HUDEP-2 (cell line): Measurements from ENCODE around the gene MYH13.
A peak's percentile ranks its signal among the peaks of the same experiment; 100 is the strongest.
"Not testable (repeated sequence)": the region's sequence is repeated elsewhere in the genome, so short reads cannot be mapped to it uniquely, and the experiment has no call there.

ENCODE experiments used
- DNase-seq, 76 experiments: peaks; one replicate each; lab custom pipeline; 2025; ENCODE audit not compliant: unreplicated experiment in 76 of 76; lab: John Stamatoyannopoulos, UW

Gene MYH13

DNA sequence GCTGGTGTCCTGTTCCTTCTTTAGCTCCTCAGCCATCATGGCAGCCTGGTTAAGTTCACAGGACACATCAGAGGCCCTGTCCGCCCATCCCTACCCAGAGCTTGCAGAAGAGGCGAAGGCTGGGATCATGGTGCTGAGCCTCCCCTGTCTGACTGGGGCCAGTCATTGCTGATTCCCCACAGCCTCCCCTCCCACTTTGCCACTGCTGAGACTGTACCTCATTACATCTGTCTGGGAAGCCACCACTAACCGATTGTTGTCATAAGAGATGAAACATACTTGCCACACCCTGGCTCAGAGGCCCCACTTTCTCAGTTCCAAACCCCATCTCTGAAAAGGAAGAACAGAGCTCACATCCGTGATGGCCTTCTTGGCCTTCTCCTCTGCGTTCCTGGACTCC lies 66.2 kb downstream of the MYH13 start:
- DNase-seq = no peak

DNA sequence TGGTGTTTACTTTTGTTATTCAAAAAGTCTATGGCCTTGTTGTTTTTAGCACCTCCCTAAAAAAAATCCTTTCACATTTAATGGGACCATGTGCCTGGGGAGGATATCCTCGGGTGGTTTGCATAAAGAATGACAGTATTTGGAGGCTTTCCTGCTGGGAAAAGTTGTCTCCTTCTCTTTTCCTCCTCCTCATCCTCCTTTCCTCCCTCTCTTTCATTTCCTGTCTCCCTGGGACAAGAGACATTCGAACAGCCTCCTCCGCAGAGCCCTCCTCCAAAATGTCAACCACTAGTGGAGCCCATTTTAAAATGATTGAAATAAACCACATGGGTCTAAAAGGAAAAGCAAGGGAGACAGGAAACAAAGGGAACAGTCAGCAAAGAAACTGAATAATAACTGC lies 67.4 kb downstream of the MYH13 start:
- no peak for DNase-seq

GRCh38 chr17:10304758-10305300 lies 68.0 kb downstream of the MYH13 start:
- no peak for DNase-seq

DNA sequence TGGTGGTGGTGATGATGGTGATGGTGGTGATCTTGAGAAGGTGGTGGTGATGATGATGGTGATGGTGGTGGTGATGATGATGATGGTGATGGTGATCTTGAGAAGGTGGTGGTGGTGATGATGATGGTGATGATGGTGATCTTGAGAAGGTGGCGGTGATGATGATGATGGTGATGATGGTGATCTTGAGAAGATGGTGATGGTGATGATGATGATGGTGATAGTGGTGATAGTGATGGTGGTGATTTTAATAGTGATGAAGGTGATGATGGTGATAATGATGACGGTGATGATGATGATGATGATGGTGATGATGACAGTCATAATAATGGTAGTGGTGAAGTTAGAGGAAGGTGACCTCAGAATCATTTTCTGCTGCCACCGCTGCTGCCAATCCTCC lies 75.1 kb downstream of the MYH13 start:
- DNase-seq = no peak

DNA sequence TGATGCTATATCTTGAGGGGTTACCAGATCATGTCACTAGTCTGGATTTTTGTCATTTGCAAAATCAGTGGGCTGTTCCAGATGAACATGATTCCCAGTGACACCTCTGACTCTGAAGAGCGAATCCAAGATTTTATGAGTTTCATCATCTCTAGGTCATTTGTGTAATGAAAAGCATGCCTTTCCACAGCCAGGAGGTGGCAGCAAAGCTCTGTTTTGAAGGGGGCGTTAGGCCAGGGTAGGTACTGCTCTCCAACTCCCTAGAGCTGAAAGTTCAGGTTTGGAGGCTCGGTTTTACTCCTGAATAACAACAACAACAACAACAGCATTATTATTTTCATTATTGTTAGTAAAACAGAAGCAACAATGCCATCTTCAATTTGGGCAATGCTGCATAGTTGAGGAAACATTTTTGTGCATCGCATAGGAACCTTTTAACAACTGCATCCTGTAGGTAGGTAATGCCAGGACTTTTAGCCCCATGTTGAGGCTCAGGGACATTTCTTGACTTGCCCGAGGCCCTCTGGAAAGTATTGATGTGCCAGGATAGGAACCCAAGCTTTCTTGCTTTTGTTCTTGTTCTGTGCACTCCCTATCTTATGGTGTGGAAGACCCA lies 77.0 kb downstream of the MYH13 start:
- peak in 52 of 76 experiments; percentile 3 to 58 (median 25) for DNase-seq

DNA sequence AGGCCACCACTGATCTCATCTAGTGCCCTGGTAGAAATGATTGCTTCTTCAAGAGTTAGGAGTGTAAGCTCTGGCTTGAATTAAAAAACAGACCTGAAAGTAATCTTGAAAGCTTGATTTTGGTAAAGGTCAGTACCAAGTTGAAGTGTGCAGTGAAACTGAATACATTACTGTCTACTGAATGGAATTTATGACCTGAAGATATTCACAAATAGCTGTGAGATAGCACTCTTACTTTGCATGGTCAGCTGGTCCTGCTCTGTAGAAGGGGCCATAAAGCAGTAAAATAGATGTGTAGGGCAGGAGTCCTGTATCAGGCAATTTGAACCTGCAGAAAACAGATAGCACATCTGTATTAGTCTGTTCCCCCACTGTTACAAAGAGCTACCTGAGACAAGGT lies 78.6 kb downstream of the MYH13 start:
- no peak for DNase-seq

DNA sequence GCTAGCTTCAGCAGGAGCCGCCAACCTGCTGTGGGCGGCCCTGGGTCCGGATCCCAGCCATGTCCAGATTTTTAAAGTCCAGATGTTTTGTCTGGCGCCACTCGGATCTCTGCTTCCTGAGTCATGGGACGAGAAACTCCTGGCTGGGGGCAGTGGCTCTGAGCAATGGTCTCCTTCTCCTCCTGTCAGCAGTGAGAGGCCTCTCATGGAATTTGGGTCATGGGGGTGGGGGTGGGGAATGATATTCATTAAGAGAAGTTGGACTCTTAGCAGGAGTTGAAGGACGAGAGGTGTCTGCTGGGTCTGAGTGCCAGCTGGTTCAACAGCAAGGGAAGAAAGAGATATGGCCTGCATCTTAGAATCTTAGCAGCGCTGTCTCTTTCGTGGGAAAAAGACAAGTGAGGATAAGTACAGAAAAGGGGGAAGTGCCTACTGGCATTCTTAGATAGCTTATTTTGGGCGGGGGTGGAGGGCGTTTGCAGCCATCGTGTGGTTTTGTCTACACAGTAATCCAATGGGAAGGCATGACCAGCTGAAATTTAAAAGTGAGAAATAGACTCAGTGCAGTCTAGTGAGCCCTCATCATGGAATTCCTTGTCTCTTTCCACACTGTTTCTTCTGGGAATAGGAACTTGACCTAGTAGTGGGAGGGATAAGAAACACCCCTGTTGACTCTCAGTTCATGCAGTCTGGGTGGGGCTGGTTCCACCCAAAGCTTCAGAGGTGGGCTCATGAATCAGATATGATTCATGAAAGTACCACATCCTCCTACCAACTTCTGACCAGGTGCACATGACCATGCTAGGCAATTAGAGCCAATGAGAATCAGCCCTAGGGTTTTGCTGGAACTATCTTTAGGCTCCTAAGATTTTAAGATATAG lies 80.5 kb downstream of the MYH13 start:
- peak in 7 of 76 experiments; percentile 0 to 25 (median 12) for DNase-seq

GRCh38 chr17:10291576-10291975 lies 81.2 kb downstream of the MYH13 start:
- not testable (repeated sequence) for DNase-seq

DNA sequence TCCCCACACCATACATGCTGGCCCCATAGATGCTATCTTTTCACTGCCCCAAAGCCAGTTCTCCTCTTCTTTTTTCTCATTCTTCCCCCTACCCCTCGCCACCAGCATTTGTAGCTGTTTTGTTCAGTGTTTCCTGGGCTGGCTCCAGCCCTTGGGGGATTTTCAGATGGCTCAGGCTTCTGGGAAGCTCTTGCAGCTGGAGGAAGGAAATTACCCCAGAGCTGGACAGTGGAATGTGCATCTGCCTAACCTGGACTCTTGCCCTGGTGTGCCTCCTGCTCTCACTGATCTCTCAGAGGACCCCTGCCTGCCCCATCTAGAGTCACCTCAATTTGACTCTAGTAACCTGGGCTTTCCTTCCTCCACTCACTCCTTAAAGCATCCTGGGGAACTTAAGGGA lies 82.8 kb downstream of the MYH13 start:
- DNase-seq = no peak

DNA sequence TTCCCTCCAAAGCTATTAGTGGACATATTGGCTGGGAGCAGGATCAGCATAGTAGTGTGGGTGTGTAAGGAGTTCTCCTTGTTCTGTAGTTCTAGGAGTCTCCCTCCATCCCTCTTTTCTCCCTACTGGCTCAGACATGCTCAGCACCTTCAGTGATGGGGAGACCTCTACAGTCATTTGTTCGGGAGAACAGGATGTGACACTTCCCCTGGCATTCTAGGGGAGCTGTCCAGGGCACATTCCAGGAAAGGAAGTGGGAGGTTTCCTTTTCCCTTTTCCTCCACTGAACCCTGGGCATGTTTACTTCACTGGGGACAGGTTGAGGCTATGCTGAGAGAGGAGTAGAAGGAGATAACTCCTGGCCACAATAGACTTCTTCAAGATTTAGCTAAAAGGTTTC lies 86.5 kb downstream of the MYH13 start:
- DNase-seq = no peak

- no peak for DNase-seq
Observed at GRCh38 chr17:10285896-10286295, 86.9 kb downstream of the MYH13 start.

DNA sequence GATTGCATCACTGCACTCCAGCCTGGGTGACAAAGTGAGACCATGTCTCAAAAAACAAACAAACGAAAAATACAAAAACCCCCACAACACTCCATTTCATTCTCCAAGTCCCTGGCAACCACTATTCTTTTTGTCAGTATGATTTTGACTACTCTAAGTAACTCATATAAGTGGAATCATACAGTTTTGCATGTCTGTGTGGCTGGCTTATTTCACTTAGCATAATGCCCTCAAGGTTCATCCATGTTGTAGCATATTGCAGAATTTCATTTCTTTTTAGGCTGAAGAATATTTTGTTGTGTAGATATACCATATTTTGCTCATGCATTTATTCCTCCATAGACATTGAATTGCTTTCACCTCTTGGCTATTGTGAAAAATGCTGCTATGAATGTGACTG lies 92.7 kb downstream of the MYH13 start:
- DNase-seq = no peak

- no peak for DNase-seq
Observed at GRCh38 chr17:10278218-10278617, 94.6 kb downstream of the MYH13 start.

DNA sequence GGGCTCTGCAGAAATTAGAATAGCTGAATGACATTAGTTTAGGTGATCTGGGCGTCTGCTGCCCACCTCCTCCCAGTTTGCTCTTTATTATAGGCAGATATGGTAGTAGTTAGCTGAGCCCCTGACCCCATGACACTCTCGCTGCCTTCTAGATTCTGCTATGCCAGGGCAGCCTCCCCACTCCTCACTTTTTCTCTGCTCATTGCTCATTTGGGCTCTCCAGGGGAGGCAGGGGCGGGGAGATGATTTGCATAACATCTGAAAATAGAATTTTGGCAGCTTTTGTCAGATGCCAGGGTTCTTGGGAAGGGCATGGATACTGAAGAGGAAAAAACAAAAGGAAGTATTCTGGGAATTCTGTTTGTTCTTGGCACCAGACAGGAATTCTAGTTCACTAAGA lies 96.4 kb downstream of the MYH13 start:
- no peak for DNase-seq

- DNase-seq = no peak
Observed at GRCh38 chr17:10275418-10275817, 97.4 kb downstream of the MYH13 start.

DNA sequence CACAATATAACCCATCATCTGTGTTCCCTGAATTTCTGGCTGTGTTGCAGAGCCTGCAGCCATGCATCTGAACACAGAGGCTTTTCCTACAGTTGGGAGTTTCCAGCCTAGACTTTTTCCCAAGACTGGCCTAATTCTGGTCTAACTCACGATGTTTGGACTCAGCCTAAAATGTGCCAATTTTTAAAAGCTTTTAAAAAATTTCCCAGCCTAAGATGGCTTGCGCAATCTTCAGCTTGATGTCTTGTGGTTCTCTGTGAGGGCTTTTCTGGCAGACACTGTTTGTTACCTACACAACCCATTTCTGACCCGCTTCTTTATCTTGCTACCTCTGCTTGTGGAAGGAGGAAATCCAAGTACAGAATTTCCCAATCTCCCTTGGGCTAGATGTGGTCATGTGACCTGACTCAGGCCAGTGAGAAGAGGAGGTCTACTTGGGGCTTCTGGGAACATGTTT lies 101.7 kb downstream of the MYH13 start:
- no peak for DNase-seq

- DNase-seq = no peak
Observed at GRCh38 chr17:10270258-10270657, 102.5 kb downstream of the MYH13 start.

DNA sequence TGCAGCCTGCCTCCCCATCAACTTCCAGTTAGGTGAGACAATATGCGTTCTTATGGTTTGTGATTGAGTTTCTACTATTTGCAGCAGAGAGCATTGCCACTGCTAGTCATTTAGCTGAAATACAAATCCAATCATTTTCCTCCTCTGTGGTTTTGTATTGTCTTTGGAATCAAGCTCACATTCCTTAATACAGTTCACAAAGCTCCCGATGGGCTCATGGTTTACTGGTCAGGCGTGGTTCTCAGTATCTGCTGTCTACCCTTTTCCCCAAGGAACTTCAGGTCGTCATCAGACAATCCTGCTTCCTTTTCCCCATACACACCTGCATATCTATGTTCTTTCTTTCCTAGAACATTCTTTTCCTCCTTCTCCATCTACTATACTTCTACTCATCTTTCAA lies 104.8 kb downstream of the MYH13 start:
- no peak for DNase-seq

DNA sequence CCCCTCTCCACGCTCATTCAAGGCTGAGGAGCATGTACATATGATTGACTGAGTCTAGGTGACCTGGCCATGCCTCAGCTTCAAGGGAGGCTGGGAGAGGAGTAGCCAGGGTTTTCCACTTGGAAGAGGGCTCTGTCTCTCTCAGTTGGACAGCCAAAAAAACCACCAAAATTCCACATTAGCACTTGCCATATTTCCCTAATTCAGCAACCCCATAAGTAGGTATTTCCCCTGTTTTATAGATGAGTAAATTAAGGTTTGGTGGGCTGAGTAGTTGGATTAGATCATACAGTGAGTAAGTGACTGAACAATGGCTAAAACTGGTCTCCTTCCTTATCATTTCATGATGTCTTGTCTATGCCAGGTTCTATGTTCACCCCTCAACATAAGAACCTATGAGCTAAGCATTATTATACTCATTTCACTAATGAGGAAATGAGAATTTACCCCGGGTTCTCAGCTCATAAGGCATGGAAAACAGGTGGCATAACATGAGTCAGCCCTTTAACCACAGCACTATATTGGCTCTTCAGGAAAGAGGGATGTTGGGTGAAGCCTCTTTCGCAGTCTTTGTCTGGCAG lies 106.4 kb downstream of the MYH13 start:
- no peak for DNase-seq

DNA sequence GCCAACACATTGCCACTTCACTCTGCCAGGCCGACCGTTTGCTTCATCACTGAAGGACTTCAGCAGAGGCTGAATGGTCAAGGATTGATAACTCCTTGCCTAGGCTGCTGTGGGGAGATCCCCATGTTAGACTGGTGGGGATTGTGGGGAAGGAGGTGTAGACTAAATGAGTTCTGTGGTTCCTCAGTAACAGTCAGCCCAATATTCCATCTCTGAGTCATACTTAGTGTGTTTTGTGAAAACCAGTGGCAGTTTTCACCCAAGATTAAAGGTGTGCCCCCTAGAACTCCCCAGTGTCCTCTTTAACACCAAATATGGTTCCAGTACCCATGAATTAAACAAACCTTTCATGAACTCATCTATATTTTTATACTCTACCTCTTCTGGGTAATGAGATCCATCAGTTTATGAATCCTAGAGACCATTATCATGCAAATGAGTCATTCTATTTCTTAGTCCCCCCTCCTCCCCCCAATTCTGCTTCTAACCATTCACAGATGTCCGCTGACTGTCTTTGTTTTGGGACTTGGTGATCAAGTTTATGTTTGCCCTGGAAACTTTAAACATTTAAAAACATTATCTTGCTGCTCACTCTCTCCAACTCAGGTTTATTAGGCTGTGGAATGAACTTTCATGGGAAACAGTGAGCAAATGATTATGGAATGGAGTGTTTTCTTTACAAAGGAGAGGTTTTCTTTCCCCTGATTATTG lies 107.6 kb downstream of the MYH13 start:
- DNase-seq = no peak

DNA sequence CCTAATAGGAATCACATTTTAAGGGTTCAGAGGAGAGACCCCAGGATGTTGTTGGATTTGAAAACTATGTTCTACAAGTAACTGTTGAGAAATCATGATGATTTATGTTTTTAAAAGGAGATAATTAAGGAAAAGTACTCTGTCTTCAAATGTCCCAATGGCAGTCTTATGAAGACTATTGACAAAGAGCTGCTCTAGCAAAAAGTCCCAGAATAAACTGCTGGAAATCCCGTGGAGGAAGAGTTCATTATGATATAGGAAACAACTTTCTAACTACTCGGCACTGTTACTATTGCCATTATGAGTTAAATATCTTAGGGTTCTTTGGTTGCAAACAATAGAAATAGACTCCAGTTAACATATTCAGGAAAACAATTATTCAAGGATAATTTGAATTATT lies 108.8 kb downstream of the MYH13 start:
- no peak for DNase-seq
